Gastroesophageal sphincter (tissue), 4 donors: Measurements from ENCODE around the gene CCDC40. TPM values are rescaled to one million over a fixed set of nuclear protein-coding genes. Genes with fewer than 3 reads are reported as not detected.
A peak's percentile ranks its signal among the peaks of the same experiment; 100 is the strongest.

Experiments used
- ATAC-seq: fragments of 150-250 bp; one replicate; pipeline ENCODE4 v1.9.1; 2016; ENCODE audit warnings: mild to moderate bottlenecking, moderate library complexity
- H3K27ac ChIP-seq, 4 donors: fragments of 200-600 bp; sonication (generic) in 3 of 4; 1 replicate in 3 of 4; 2 replicates in 1 of 4; pipeline ENCODE4 v1.5.1; 2016 to 2019
- H3K27me3 ChIP-seq: fragments of 200-600 bp; sonication (generic); one replicate; pipeline ENCODE4 v1.5.1; 2019
- H3K36me3 ChIP-seq, 2 donors: fragments of 200-600 bp; sonication (generic); one replicate each; pipeline ENCODE4 v1.5.1; 2019; ENCODE audit warnings: control low read depth in 1 of 2
- H3K4me1 ChIP-seq, 3 donors: fragments of 200-600 bp; sonication (generic); 1 replicate in 2 of 3; 2 replicates in 1 of 3; pipeline ENCODE4 v1.5.1; 2016 to 2019; ENCODE audit warnings: control low read depth in 2 of 3
- H3K4me3 ChIP-seq, 2 donors: fragments of 200-600 bp; sonication (generic); one replicate each; pipeline ENCODE4 v1.5.1; 2019; ENCODE audit warnings: mild to moderate bottlenecking in 1 of 2, moderate library complexity in 1 of 2
- H3K9me3 ChIP-seq, 3 donors: fragments of 200-600 bp; sonication (generic); one replicate each; pipeline ENCODE4 v1.5.1; 2017 to 2019; ENCODE audit warnings: control low read depth in 2 of 3
- CTCF ChIP-seq, 4 experiments: fragments of 200-600 bp in 2 of 4; fragments of 450-650 bp in 2 of 4; sonication (generic) in 1 of 4; IDR thresholded peaks; one replicate each; pipeline ENCODE4 v1.5.1; 2017 to 2019; ENCODE audit warnings: antibody characterized with exemption in 4 of 4, mild to moderate bottlenecking in 2 of 4, moderate library complexity in 2 of 4
- EP300 ChIP-seq: sonication (generic); formaldehyde crosslinking; IDR thresholded peaks from one replicate; pipeline ENCODE4 v1.6.1; 2017; ENCODE audit warnings: antibody characterized with exemption, mild to moderate bottlenecking
- POLR2A ChIP-seq, 2 donors: fragments of 450-650 bp; IDR thresholded peaks; one replicate each; pipeline ENCODE4 v1.6.1; 2017; ENCODE audit warnings: antibody characterized with exemption in 2 of 2, mild to moderate bottlenecking in 2 of 2, moderate library complexity in 1 of 2
- POLR2AphosphoS5 ChIP-seq: sonication (generic); formaldehyde crosslinking; IDR thresholded peaks from one replicate; pipeline ENCODE4 v1.6.1; 2017; ENCODE audit warnings: antibody characterized with exemption
- WGBS, 2 donors: methylation state at CpG; one replicate each; pipeline ENCODE4 v1.1.5; 2018; ENCODE audit warnings: low coverage in 1 of 2; 5-methylcytosine and 5-hydroxymethylcytosine counted together
- total RNA-seq, 4 donors: library from RNA; depleted of rRNA; stranded (reverse); fragments of >200 nt; gene quantifications; one replicate each; pipeline ENCODE4 v1.1.0, GENCODE V29; 2016

The CCDC40 gene
- total RNA-seq, 4 donors from 2014 or later, result 4.3 to 17.3 (median 5.5) TPM

GRCh38 chr17:80104956-80105375 is 68.5 kb downstream of the CCDC40 start:
- ATAC-seq, result no peak
- whole genome bisulfite sequencing, 2 donors, result 86% methylated on average over 1 of the region's 18 CpGs; no CpG with 5 or more reads in 1 of the 2 donors
- peaks cover 0 to 33% (median 11%) of the 10 kb centered on the region in 3 donors for H3K4me1 ChIP-seq
- TF ChIP-seq CTCF (IDR thresholded peaks at IDR 0.05) (no peak), POLR2A (IDR thresholded peaks at IDR 0.05) (no peak), EP300 (no peak), POLR2AphosphoS5 (no peak)
- H3K27ac ChIP-seq, result no peak overlapping the region
- no peak overlapping the region for H3K4me3 ChIP-seq
- H3K36me3 ChIP-seq, result peaks cover 0 to 37% of the 10 kb centered on the region in 2 donors
- no peaks in the 10 kb centered on the region for H3K9me3 ChIP-seq
- no peaks in the 10 kb centered on the region for H3K27me3 ChIP-seq

- no peaks in the 10 kb centered on the region for H3K9me3 ChIP-seq
- H3K27ac ChIP-seq, result no peak overlapping the region
- H3K4me1 ChIP-seq, result peaks cover 0 to 27% (median 7%) of the 10 kb centered on the region in 3 donors
- WGBS, 2 donors, result 22 to 30% methylated on average over 8 of the region's 29 CpGs
- no peak overlapping the region for H3K4me3 ChIP-seq
- ATAC-seq, result no peak
- no peaks in the 10 kb centered on the region for H3K27me3 ChIP-seq
- TF ChIP-seq EP300, result no peak
- TF ChIP-seq POLR2A (IDR thresholded peaks at IDR 0.05), result no peak
- TF ChIP-seq CTCF (IDR thresholded peaks at IDR 0.05), result no peak
- no peak for TF ChIP-seq POLR2AphosphoS5
- H3K36me3 ChIP-seq, result peaks cover 0 to 45% of the 10 kb centered on the region in 2 donors
Measured at GRCh38 chr17:80105762-80106161, 69.3 kb downstream of the CCDC40 start.

- no peak for ATAC-seq
- Histone ChIP-seq H3K27ac (no peak overlapping the region), H3K36me3 (peaks cover 0 to 49% of the 10 kb centered on the region in 2 donors), H3K4me3 (no peak overlapping the region), H3K27me3 (no peaks in the 10 kb centered on the region), H3K9me3 (no peaks in the 10 kb centered on the region), H3K4me1 (peaks cover 0 to 22% (median 7%) of the 10 kb centered on the region in 3 donors)
- WGBS, 2 donors, result 41% methylated on average over 3 of the region's 10 CpGs; no CpG with 5 or more reads in 1 of the 2 donors
- TF ChIP-seq POLR2AphosphoS5, result no peak
- no peak for TF ChIP-seq CTCF (IDR thresholded peaks at IDR 0.05)
- TF ChIP-seq POLR2A (IDR thresholded peaks at IDR 0.05), result no peak
- no peak for TF ChIP-seq EP300
Measured at GRCh38 chr17:80106176-80106575, 69.7 kb downstream of the CCDC40 start.

- H3K9me3 ChIP-seq, result no peaks in the 10 kb centered on the region
- no peaks in the 10 kb centered on the region for H3K27me3 ChIP-seq
- no peak for TF ChIP-seq CTCF (IDR thresholded peaks at IDR 0.05)
- TF ChIP-seq POLR2AphosphoS5, result no peak
- TF ChIP-seq POLR2A (IDR thresholded peaks at IDR 0.05), result no peak
- TF ChIP-seq EP300, result no peak
- WGBS, 2 donors, result 78% methylated on average over 7 of the region's 12 CpGs; no CpG with 5 or more reads in 1 of the 2 donors
- ATAC-seq, result no peak
- H3K4me3 ChIP-seq, result no peak overlapping the region
- peaks cover 0 to 21% (median 7%) of the 10 kb centered on the region in 3 donors for H3K4me1 ChIP-seq
- H3K36me3 ChIP-seq, result peaks cover 0 to 55% of the 10 kb centered on the region in 2 donors
- H3K27ac ChIP-seq, result no peak overlapping the region
Measured at GRCh38 chr17:80106751-80107150, 70.3 kb downstream of the CCDC40 start.

- peaks cover 0 to 15% (median 2%) of the 10 kb centered on the region in 3 donors for H3K4me1 ChIP-seq
- 80% methylated on average over 1 of the region's 46 CpGs for WGBS, 2 donors
- H3K27me3 ChIP-seq, result no peaks in the 10 kb centered on the region
- no peak for TF ChIP-seq POLR2A (IDR thresholded peaks at IDR 0.05)
- no peak for TF ChIP-seq POLR2AphosphoS5
- no peak for TF ChIP-seq CTCF (IDR thresholded peaks at IDR 0.05)
- TF ChIP-seq EP300, result no peak
- no peaks in the 10 kb centered on the region for H3K9me3 ChIP-seq
- H3K27ac ChIP-seq, result no peak overlapping the region
- no peak overlapping the region for H3K4me3 ChIP-seq
- H3K36me3 ChIP-seq, result peaks cover 0 to 62% of the 10 kb centered on the region in 2 donors
- peak; percentile 6 for ATAC-seq
Measured at GRCh38 chr17:80107231-80108021, 71.0 kb downstream of the CCDC40 start.
